ENCODE measurements around the gene MAPK8IP3. TPM values are rescaled to one million over a fixed set of nuclear protein-coding genes. Genes with fewer than 3 reads are reported as not detected.
"Not testable (repeated sequence)": the region's sequence is repeated elsewhere in the genome, so short reads cannot be mapped to it uniquely, and the experiment has no call there.

MAPK8IP3 gene
- total RNA-seq, 1 donor from 2014 or later, result 77.3 TPM

DNA sequence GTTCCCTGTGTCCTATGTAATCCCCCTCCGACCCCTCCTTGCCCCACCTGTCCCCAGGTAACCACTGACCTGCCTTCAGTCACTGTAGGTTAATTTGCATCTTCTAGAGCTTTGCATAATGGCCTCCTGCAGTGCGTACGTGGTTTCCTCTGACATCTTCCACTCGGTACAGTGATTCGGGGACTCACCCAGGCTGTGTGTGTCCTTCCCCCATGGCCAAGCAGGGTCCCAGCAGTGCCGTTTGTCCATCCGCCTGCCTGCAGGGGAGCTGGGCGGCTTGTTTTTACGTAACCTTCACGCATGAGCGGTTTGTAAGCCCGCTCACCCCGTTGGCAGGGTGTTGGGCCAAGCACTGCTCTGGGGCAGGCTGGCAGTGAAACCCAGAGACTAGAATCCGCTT lies 7.9 kb downstream of the MAPK8IP3 start:
- H3K4me1 ChIP-seq, result no peaks in the 10 kb centered on the region
- no peak overlapping the region for H3K4me3 ChIP-seq
- intact Hi-C loops (cut with DNase I), result no loop called here
- no peak overlapping the region for H3K27ac ChIP-seq
- H3K36me3 ChIP-seq, result no peaks in the 10 kb centered on the region
- TF ChIP-seq, protein P1, sequence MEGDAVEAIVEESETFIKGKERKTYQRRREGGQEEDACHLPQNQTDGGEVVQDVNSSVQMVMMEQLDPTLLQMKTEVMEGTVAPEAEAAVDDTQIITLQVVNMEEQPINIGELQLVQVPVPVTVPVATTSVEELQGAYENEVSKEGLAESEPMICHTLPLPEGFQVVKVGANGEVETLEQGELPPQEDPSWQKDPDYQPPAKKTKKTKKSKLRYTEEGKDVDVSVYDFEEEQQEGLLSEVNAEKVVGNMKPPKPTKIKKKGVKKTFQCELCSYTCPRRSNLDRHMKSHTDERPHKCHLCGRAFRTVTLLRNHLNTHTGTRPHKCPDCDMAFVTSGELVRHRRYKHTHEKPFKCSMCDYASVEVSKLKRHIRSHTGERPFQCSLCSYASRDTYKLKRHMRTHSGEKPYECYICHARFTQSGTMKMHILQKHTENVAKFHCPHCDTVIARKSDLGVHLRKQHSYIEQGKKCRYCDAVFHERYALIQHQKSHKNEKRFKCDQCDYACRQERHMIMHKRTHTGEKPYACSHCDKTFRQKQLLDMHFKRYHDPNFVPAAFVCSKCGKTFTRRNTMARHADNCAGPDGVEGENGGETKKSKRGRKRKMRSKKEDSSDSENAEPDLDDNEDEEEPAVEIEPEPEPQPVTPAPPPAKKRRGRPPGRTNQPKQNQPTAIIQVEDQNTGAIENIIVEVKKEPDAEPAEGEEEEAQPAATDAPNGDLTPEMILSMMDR (IDR thresholded peaks at IDR 0.05), result no peak
- no peaks in the 10 kb centered on the region for H3K27me3 ChIP-seq
- no peak for DNase-seq
- H3K9me3 ChIP-seq, result no peaks in the 10 kb centered on the region
- no peak for ATAC-seq

DNA sequence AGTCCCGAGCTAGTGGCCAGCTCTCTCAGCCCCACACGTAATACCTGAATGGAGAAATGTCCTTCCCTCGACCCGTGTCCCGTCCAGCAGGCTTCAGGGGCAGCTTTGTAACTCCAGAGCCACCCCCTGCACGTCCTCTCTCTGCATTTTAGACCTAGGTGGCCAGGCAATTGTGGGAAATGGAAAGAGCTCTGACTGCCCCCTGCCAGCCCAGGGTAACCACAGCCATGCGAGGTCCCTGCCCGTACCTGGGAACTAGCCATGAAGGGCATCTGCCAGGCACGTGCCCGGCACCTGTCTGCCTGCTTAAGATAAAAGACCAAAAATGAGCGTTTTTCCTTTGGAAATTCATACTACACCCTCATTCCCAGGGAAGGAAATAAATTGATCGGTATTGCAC lies 9.2 kb downstream of the MAPK8IP3 start:
- Histone ChIP-seq H3K27ac (no peak overlapping the region), H3K9me3 (no peaks in the 10 kb centered on the region), H3K27me3 (no peaks in the 10 kb centered on the region), H3K36me3 (no peaks in the 10 kb centered on the region), H3K4me3 (no peak overlapping the region), H3K4me1 (peaks cover 4% of the 10 kb centered on the region)
- intact Hi-C loops (cut with DNase I), result no loop called here
- DNase-seq (no peak), ATAC-seq (no peak)
- TF ChIP-seq, protein P1 (IDR thresholded peaks at IDR 0.05), result no peak

DNA sequence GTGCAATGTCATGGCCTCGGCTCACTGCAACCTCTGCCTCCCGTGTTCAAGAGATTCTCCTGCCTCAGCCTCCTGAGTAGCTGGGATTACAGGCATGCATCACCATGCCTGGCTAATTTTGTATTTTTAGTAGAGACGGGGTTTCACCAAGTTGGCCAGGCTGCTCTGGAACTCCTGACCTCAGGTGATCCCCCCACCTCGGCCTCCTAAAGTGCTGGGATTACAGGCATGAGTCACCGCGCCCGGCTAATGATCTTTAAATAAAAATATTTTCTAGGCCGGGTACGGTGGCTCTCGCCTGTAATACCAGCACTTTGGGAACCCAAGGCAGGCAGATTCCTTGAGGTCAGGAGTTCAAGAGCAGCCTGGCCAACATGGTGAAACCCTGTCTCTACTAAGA lies 12.2 kb downstream of the MAPK8IP3 start:
- H3K9me3 ChIP-seq; H3K27ac ChIP-seq; H3K4me3 ChIP-seq; H3K36me3 ChIP-seq; H3K27me3 ChIP-seq; ATAC-seq; intact Hi-C loops (cut with DNase I); DNase-seq: not testable (repeated sequence)
- peaks cover 23% of the 10 kb centered on the region for H3K4me1 ChIP-seq

DNA sequence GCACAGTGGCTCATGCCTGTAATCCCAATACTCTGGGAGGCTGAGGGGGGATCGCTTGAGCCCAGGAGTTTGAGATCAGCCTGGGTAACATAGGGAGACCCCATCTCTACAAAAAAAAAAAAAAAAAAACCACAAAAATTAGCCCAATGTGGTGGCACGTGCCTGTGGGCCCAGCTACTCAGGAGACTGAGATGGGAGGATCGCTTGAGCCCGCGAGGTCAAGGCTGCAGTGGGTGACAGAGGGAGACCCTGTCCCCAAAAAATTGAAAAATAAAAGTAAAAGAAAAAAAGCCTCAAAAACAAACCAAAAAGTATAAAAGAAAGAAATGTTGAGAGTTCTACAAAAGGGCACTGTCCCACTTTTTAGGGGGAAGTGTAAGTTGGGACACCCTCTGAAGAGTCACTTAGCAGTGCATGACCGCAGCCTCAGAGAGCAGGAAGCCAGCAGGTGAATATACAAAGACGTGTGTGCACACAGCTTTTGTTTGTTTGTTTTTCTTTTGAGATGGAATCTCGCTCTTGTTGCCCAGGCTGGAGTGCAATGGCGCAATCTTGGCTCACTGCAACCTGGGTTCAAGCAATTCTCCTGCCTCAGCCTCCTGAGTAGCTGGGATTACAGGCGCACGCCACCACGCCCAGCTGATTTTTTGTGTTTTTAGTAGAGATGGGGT lies 13.7 kb downstream of the MAPK8IP3 start:
- H3K27ac ChIP-seq; H3K27me3 ChIP-seq; H3K9me3 ChIP-seq; DNase-seq; H3K36me3 ChIP-seq; intact Hi-C loops (cut with DNase I); H3K4me3 ChIP-seq: not testable (repeated sequence)
- peak; percentile 68 for ATAC-seq
- peaks cover 26% of the 10 kb centered on the region for H3K4me1 ChIP-seq

DNA sequence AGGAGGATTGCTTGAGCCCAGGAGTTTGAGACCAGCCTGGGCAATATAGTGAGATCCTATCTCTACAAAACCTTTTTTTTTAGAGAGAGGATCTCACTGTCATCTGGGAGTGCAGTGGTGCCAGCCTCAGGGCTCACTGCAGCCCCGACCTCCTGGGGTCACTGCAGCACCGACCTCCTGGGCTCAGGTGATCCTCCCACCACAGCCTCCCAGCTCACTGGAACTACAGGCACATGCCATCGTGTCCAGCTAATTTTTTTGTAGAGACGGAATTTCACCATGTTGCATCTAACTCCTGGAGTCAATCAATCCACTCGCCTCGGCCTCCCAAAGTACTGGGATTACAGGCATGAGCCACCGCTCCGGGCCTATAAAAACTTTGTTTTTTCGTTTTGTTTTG lies 15.4 kb downstream of the MAPK8IP3 start:
- H3K27ac ChIP-seq, result peak overlapping the region; percentile 56
- H3K36me3 ChIP-seq, result peaks cover 9% of the 10 kb centered on the region
- H3K4me1 ChIP-seq, result peaks cover 26% of the 10 kb centered on the region
- DNase-seq, result no peak
- no peaks in the 10 kb centered on the region for H3K9me3 ChIP-seq
- TF ChIP-seq, protein P1 (IDR thresholded peaks at IDR 0.05), result no peak
- intact Hi-C loops (cut with DNase I), result no loop called here
- no peaks in the 10 kb centered on the region for H3K27me3 ChIP-seq
- ATAC-seq, result no peak
- H3K4me3 ChIP-seq, result no peak overlapping the region

DNA sequence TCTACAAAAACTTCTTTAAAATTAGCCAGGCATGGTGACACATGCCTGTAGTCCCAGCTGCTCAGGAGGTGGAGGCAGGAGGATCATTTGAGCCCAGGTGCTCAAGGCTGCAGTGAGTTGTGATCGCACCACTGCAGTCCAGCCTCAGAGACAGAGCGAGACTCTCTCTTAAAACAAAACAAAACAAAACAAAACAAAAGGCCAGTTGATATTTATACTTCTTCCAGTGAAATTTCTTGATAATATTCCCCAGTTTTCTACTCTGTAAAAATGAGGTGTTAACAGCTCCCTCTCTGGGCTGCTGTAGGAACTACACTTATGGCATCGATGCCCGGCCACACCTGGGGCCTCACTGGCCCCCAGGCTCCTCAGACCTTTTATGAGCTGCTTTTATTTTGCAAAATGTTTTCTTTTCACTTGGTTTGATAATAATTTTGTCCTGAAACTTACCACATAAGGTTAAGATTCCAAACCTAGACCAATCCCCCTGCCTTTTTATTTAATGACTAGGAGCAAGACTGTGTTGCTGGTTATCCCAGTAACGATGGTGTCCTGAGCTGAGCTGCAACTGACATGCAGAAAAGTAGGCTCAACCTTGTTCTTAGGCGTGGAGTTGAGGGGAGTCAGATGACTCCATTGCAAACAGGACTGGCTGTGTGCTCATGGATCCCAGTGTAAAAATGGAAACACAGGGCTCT lies 17.6 kb downstream of the MAPK8IP3 start:
- peak; percentile 62 for ATAC-seq
- no peak for DNase-seq
- H3K4me1 ChIP-seq, result peaks cover 26% of the 10 kb centered on the region
- peaks cover 20% of the 10 kb centered on the region for H3K36me3 ChIP-seq
- H3K9me3 ChIP-seq, result no peaks in the 10 kb centered on the region
- intact Hi-C loops (cut with DNase I), result no loop called here
- peak overlapping the region; percentile 55 for H3K27ac ChIP-seq
- no peak overlapping the region for H3K4me3 ChIP-seq
- no peaks in the 10 kb centered on the region for H3K27me3 ChIP-seq
- TF ChIP-seq, protein P1 (IDR thresholded peaks at IDR 0.05), result peak; percentile 87

Measured in upper lobe of right lung (tissue), 1 donor.